ENCODE measurements around the gene LRP1B.
"Not testable (repeated sequence)": the region's sequence is repeated elsewhere in the genome, so short reads cannot be mapped to it uniquely, and the experiment has no call there.

LRP1B gene

GRCh38 chr2:140462990-140463389, 1667.8 kb downstream of the LRP1B start:
- no peaks in the 10 kb centered on the region for H3K9me3 ChIP-seq (ENCODE audit: control insufficient read depth in 1 of 2, low read length in 2 of 2)
- no peak overlapping the region for H3K4me3 ChIP-seq (ENCODE audit: low read depth in 1 of 2, low read length in 2 of 2)
- H3K4me1 ChIP-seq (ENCODE audit: control insufficient read depth in 1 of 2, insufficient read depth in 2 of 2, low read length in 2 of 2): no peaks in the 10 kb centered on the region
- H3K27ac ChIP-seq (ENCODE audit: low read length): no peak overlapping the region
- no peaks in the 10 kb centered on the region for H3K36me3 ChIP-seq (ENCODE audit: control insufficient read depth in 1 of 2, insufficient read depth in 2 of 2, low read length in 2 of 2)
- no peaks in the 10 kb centered on the region for H3K27me3 ChIP-seq (ENCODE audit: low read depth, low read length)

DNA sequence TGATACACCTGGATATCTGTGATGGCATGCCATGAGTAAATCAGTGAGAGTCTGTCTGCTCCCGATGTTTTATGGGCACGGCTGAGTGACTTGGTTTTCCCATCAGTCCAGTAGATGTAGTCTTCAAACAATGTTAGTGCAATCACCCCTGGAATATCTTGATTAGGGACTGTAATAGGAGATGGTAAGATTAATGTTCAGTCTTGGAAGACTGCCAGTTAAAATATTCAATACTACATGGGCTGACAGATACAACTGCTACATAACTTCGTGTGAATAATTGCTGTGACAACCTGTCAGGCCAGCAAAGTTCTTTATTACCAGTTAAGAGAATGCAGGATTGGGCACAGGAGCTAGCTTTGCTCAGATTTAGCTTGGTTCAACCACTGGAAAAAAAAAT, 1673.3 kb downstream of the LRP1B start:
- Histone ChIP-seq H3K9me3 (ENCODE audit: control insufficient read depth in 1 of 2, low read length in 2 of 2) (no peaks in the 10 kb centered on the region), H3K27ac (ENCODE audit: low read length) (no peak overlapping the region), H3K36me3 (ENCODE audit: control insufficient read depth in 1 of 2, insufficient read depth in 2 of 2, low read length in 2 of 2) (no peaks in the 10 kb centered on the region), H3K27me3 (ENCODE audit: low read depth, low read length) (no peaks in the 10 kb centered on the region), H3K4me3 (ENCODE audit: low read depth in 1 of 2, low read length in 2 of 2) (no peak overlapping the region), H3K4me1 (ENCODE audit: control insufficient read depth in 1 of 2, insufficient read depth in 2 of 2, low read length in 2 of 2) (no peaks in the 10 kb centered on the region)

GRCh38 chr2:140455315-140455714, 1675.5 kb downstream of the LRP1B start:
- Histone ChIP-seq H3K27me3 (ENCODE audit: low read depth, low read length) (no peaks in the 10 kb centered on the region), H3K36me3 (ENCODE audit: control insufficient read depth in 1 of 2, insufficient read depth in 2 of 2, low read length in 2 of 2) (no peaks in the 10 kb centered on the region), H3K4me3 (ENCODE audit: low read depth in 1 of 2, low read length in 2 of 2) (no peak overlapping the region), H3K9me3 (ENCODE audit: control insufficient read depth in 1 of 2, low read length in 2 of 2) (no peaks in the 10 kb centered on the region), H3K4me1 (ENCODE audit: control insufficient read depth in 1 of 2, insufficient read depth in 2 of 2, low read length in 2 of 2) (no peaks in the 10 kb centered on the region), H3K27ac (ENCODE audit: low read length) (no peak overlapping the region)

DNA sequence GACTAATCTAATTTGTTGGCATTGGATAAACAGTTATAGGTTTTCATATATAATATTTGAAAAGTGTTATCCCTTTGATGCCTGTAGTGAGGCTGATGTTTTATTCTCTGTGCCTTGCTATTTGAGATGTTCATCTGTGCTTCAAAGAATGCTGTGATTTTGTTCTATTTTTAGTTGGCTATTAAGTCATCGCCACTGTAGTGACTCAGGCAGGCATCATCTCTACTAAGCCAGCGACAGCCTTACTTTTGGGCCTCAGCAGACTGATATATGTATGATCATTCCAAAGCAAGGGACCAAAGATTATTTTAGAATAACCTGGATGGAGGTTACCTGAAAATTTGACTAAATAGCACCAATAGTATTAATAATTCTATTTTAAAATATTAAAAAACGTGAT, 1676.1 kb downstream of the LRP1B start:
- H3K4me3 ChIP-seq (ENCODE audit: low read depth in 1 of 2, low read length in 2 of 2): no peak overlapping the region
- H3K27ac ChIP-seq (ENCODE audit: low read length): no peak overlapping the region
- no peaks in the 10 kb centered on the region for H3K36me3 ChIP-seq (ENCODE audit: control insufficient read depth in 1 of 2, insufficient read depth in 2 of 2, low read length in 2 of 2)

DNA sequence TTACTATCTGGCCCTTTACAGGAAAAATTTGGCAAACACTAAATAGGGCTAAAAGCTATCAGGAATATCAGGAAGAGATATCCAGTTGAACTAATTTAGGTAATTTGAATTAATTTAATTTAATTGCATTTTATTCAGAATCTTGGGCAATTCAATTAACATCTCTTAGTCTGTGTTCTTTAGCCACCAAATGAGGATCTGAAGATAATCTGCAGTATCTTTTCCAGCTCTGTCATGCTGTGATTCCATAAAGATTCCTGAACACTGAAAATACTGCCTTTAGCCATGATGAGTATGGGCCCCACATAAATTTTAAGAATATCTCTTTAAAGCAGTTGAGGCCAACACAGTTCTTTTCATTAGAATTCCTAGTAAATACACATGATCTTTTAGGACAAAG, 1679.5 kb downstream of the LRP1B start:
- Histone ChIP-seq H3K9me3 (ENCODE audit: control insufficient read depth in 1 of 2, low read length in 2 of 2) (no peaks in the 10 kb centered on the region), H3K27me3 (ENCODE audit: low read depth, low read length) (no peaks in the 10 kb centered on the region), H3K36me3 (ENCODE audit: control insufficient read depth in 1 of 2, insufficient read depth in 2 of 2, low read length in 2 of 2) (no peaks in the 10 kb centered on the region), H3K27ac (ENCODE audit: low read length) (no peak overlapping the region), H3K4me1 (ENCODE audit: control insufficient read depth in 1 of 2, insufficient read depth in 2 of 2, low read length in 2 of 2) (no peaks in the 10 kb centered on the region), H3K4me3 (ENCODE audit: low read depth in 1 of 2, low read length in 2 of 2) (no peak overlapping the region)

More for the DNA sequence above, 1676.1 kb downstream of the LRP1B start:
- Histone ChIP-seq H3K27me3 (ENCODE audit: low read depth, low read length) (no peaks in the 10 kb centered on the region), H3K4me1 (ENCODE audit: control insufficient read depth in 1 of 2, insufficient read depth in 2 of 2, low read length in 2 of 2) (no peaks in the 10 kb centered on the region), H3K9me3 (ENCODE audit: control insufficient read depth in 1 of 2, low read length in 2 of 2) (no peaks in the 10 kb centered on the region)

DNA sequence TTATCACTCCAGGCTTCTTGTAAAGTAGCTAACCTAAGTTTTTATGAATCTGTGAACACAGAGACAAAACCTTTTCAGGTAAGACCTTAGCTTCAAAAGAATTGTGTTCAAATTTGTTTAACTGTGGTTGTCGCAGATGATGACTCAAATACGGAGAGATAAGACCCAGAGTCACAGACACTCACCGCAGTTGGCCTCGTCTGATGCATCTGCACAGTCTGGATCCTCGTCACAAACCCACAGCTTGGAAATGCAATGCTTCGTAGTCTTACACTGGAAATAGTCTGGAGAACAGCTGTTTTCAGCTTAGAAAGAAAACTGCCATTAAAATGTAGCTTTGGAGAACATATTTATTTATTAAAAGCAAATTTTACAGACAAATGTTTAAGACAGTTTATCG, 1688.5 kb downstream of the LRP1B start:
- Histone ChIP-seq H3K36me3 (ENCODE audit: control insufficient read depth in 1 of 2, insufficient read depth in 2 of 2, low read length in 2 of 2) (no peaks in the 10 kb centered on the region), H3K4me3 (ENCODE audit: low read depth in 1 of 2, low read length in 2 of 2) (no peak overlapping the region), H3K9me3 (ENCODE audit: control insufficient read depth in 1 of 2, low read length in 2 of 2) (no peaks in the 10 kb centered on the region), H3K27ac (ENCODE audit: low read length) (no peak overlapping the region), H3K27me3 (ENCODE audit: low read depth, low read length) (no peaks in the 10 kb centered on the region), H3K4me1 (ENCODE audit: control insufficient read depth in 1 of 2, insufficient read depth in 2 of 2, low read length in 2 of 2) (no peaks in the 10 kb centered on the region)

GRCh38 chr2:140440815-140441214, 1690.0 kb downstream of the LRP1B start:
- H3K4me3 ChIP-seq (ENCODE audit: low read depth in 1 of 2, low read length in 2 of 2): no peak overlapping the region
- H3K9me3 ChIP-seq (ENCODE audit: control insufficient read depth in 1 of 2, low read length in 2 of 2): no peaks in the 10 kb centered on the region
- H3K27me3 ChIP-seq (ENCODE audit: low read depth, low read length): no peaks in the 10 kb centered on the region
- H3K36me3 ChIP-seq (ENCODE audit: control insufficient read depth in 1 of 2, insufficient read depth in 2 of 2, low read length in 2 of 2): no peaks in the 10 kb centered on the region
- no peaks in the 10 kb centered on the region for H3K4me1 ChIP-seq (ENCODE audit: control insufficient read depth in 1 of 2, insufficient read depth in 2 of 2, low read length in 2 of 2)
- H3K27ac ChIP-seq (ENCODE audit: low read length): no peak overlapping the region

GRCh38 chr2:140436936-140437335, 1693.9 kb downstream of the LRP1B start:
- H3K4me1 ChIP-seq (ENCODE audit: control insufficient read depth in 1 of 2, insufficient read depth in 2 of 2, low read length in 2 of 2): no peaks in the 10 kb centered on the region
- H3K4me3 ChIP-seq (ENCODE audit: low read depth in 1 of 2, low read length in 2 of 2): no peak overlapping the region
- no peaks in the 10 kb centered on the region for H3K36me3 ChIP-seq (ENCODE audit: control insufficient read depth in 1 of 2, insufficient read depth in 2 of 2, low read length in 2 of 2)
- H3K27ac ChIP-seq (ENCODE audit: low read length): no peak overlapping the region
- no peaks in the 10 kb centered on the region for H3K27me3 ChIP-seq (ENCODE audit: low read depth, low read length)
- no peaks in the 10 kb centered on the region for H3K9me3 ChIP-seq (ENCODE audit: control insufficient read depth in 1 of 2, low read length in 2 of 2)

- H3K27me3 ChIP-seq (ENCODE audit: low read depth, low read length); H3K4me3 ChIP-seq (ENCODE audit: low read depth in 1 of 2, low read length in 2 of 2); H3K27ac ChIP-seq (ENCODE audit: low read length); H3K36me3 ChIP-seq (ENCODE audit: control insufficient read depth in 1 of 2, insufficient read depth in 2 of 2, low read length in 2 of 2); H3K9me3 ChIP-seq (ENCODE audit: control insufficient read depth in 1 of 2, low read length in 2 of 2); H3K4me1 ChIP-seq (ENCODE audit: control insufficient read depth in 1 of 2, insufficient read depth in 2 of 2, low read length in 2 of 2): not testable (repeated sequence)
Observed at GRCh38 chr2:140427033-140427432, 1703.8 kb downstream of the LRP1B start.

DNA sequence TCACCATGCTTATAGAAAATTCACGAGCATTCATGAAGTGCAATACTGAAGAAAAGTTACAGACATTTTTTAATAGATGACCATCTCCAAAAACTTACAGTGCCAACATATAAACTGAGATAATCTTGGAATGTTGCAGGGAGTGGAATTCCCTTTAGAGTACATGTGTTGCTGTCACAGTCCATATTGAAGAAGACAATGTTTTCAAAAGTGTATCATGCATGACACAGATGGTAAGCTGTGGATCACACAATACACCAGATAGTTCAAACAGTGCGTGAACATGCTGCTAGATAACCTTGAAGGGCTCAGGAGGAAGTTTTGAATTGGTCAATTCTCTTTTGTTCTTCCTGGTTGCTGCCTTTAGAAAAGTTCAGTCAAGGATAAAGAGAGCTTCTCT, 1706.3 kb downstream of the LRP1B start:
- Histone ChIP-seq H3K27me3 (ENCODE audit: low read depth, low read length) (no peaks in the 10 kb centered on the region), H3K9me3 (ENCODE audit: control insufficient read depth in 1 of 2, low read length in 2 of 2) (no peaks in the 10 kb centered on the region), H3K4me1 (ENCODE audit: control insufficient read depth in 1 of 2, insufficient read depth in 2 of 2, low read length in 2 of 2) (no peaks in the 10 kb centered on the region), H3K4me3 (ENCODE audit: low read depth in 1 of 2, low read length in 2 of 2) (no peak overlapping the region), H3K27ac (ENCODE audit: low read length) (no peak overlapping the region), H3K36me3 (ENCODE audit: control insufficient read depth in 1 of 2, insufficient read depth in 2 of 2, low read length in 2 of 2) (no peaks in the 10 kb centered on the region)

DNA sequence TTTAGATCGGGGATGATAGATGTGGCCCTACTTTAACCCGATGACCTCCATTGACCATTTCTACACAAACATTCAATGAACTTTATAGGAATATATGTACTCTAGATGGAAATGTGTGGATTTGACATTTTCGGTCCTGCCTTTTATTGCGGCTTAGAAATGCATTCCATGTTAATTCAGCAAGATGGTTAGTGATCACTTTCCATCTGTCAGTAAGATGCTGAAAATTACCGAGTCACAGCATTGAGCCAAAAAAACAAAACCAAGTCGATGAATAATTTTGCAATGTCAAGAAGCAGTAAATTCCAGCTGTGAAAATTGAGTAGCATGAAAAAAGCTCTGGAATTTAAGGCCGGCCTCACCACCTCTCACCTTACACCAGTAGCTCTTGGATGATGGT, 1708.1 kb downstream of the LRP1B start:
- no peaks in the 10 kb centered on the region for H3K9me3 ChIP-seq (ENCODE audit: control insufficient read depth in 1 of 2, low read length in 2 of 2)
- no peaks in the 10 kb centered on the region for H3K36me3 ChIP-seq (ENCODE audit: control insufficient read depth in 1 of 2, insufficient read depth in 2 of 2, low read length in 2 of 2)
- H3K27me3 ChIP-seq (ENCODE audit: low read depth, low read length): no peaks in the 10 kb centered on the region
- H3K4me3 ChIP-seq (ENCODE audit: low read depth in 1 of 2, low read length in 2 of 2): no peak overlapping the region
- H3K27ac ChIP-seq (ENCODE audit: low read length): no peak overlapping the region
- no peaks in the 10 kb centered on the region for H3K4me1 ChIP-seq (ENCODE audit: control insufficient read depth in 1 of 2, insufficient read depth in 2 of 2, low read length in 2 of 2)

- Histone ChIP-seq H3K4me3 (ENCODE audit: low read depth in 1 of 2, low read length in 2 of 2) (no peak overlapping the region), H3K27me3 (ENCODE audit: low read depth, low read length) (no peaks in the 10 kb centered on the region), H3K4me1 (ENCODE audit: control insufficient read depth in 1 of 2, insufficient read depth in 2 of 2, low read length in 2 of 2) (no peaks in the 10 kb centered on the region), H3K27ac (ENCODE audit: low read length) (no peak overlapping the region), H3K36me3 (ENCODE audit: control insufficient read depth in 1 of 2, insufficient read depth in 2 of 2, low read length in 2 of 2) (no peaks in the 10 kb centered on the region), H3K9me3 (ENCODE audit: control insufficient read depth in 1 of 2, low read length in 2 of 2) (peaks cover 0 to 3% of the 10 kb centered on the region in 2 donors)
Observed at GRCh38 chr2:140417504-140417903, 1713.3 kb downstream of the LRP1B start.

All from muscle layer of duodenum (tissue), 2 donors.